ENCODE measurements around the gene TJAP1. TPM values are rescaled to one million over a fixed set of nuclear protein-coding genes. Genes with fewer than 3 reads are reported as not detected.
"Not testable (repeated sequence)": the region's sequence is repeated elsewhere in the genome, so short reads cannot be mapped to it uniquely, and the experiment has no call there.

Gene TJAP1
- total RNA-seq, 2 experiments from 2014 or later, result 23.0 to 24.6 TPM

DNA sequence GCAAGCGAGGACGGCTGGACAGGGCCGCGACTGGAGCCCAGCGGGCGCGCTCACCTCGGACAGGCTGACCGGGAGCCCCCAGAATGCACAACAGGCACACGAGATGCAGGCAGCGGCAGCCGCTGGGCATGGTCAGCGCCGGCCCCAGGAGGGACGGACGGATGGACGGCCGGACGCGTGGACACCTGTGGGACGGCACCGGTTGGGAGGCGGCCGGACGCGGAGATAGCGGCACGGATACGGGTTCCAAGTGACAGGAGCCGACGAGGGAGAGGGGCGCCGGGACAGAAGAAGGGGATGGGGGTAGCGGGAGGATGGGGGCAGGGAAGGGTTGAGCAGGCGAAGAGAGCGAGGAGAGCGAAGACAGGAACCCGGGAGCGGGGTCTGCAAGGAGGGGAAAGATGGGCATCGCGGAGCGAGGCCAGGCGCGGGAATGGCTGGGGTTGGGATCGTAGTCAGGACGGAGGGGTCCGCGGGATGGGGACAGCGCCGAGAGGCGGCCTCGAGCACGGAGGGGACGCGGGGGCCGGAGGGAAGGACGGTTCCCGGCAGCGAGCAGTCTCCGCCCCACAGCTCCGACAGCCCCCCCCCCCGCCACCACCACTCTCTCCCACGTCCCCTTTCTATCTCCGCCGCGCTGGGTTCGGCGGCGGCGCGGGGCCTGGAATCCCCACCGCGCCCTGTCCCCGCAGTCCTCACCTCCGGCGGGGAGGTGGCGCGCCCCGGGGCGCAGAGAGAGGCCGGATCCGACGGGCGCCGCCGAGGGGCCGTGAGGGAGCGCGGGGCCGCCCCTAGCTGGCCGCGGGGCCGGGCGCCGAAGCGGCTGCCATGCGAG is 22.5 kb upstream of the TJAP1 start:
- Mint-ChIP-seq H3K4me3 (peak overlapping the region; percentile 74), H3K4me1 (ENCODE audit: low read depth) (peaks cover 8% of the 10 kb centered on the region), H3K36me3 (ENCODE audit: low read depth) (no peaks in the 10 kb centered on the region), H3K27ac (no peak overlapping the region), H3K9me3 (no peaks in the 10 kb centered on the region), H3K27me3 (ENCODE audit: low read depth) (peaks cover 4% of the 10 kb centered on the region)
- CTCF ChIA-PET, result interaction anchor here (0.7 to 9.7 kb wide), 5 partner anchors 14 to 53 kb away, joined by 3 to 69 read pairs (median 3); partner anchors contain the start of gene LRRC73
- peak; percentile 27 for DNase-seq
- intact Hi-C loops (cut with micrococcal nuclease), result loop anchor here (1.0 to 2.0 kb wide), 3 partner anchors 22 to 51 kb away; partner anchors contain the start of gene TJAP1

DNA sequence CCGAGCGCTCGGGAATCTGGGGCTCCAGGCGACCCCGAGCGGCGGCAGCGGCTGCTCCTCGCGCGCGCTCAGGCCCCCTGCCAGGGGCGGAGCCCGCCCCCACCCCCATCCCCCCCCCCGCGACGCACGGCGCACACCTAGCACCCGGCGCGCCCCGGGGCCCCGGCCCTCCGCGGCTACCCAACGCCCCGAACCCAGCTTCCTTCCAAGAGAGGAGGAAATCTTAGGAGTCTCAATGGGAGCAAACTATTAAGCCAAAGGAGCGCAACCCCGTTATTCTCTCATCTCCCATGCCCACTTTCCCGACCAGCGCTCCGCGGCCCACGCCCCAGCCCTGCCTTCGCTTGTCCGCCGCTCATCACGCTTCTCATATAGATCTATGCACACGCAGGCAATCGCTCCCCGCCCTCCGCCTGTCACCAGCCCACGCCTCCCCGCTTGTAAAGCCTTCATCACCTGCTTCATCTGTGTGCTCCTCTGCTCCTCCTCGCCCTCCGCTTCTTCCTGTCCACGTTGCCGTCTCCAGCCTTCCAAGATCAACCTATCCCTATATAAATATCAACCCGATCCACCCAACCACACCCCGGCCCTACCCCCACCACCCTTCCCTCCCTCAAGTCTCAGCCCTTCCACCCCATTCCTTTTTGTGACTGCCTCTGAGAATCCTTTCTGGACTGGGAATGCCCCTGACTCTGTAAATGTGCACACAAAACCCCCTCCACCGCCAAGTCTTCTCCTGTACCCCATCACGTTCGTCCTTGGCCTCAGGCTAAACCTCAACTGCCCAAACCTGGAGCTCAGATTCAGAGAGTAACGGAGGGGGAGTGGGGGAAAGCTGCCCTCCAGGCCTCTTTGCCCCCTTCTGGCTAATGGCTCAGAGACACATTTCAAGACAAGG is 21.6 kb upstream of the TJAP1 start, which contains the start of gene DLK2:
Gene DLK2, minus strand, starts transcription at position 18 of the 898 bp plus-strand sequence. CDS start 723 bp downstream, outside the sequence.
- H3K4me3 Mint-ChIP-seq, result peak within 1 kb of the TSS; percentile 89
- H3K27ac Mint-ChIP-seq, result no peak within 1 kb of the TSS
- H3K27me3 Mint-ChIP-seq (ENCODE audit: low read depth), result peaks cover 4% of the 10 kb centered on the region
- peaks cover 8% of the 10 kb centered on the region for H3K4me1 Mint-ChIP-seq (ENCODE audit: low read depth)
- peak; percentile 57 for DNase-seq
- no peaks in the 10 kb centered on the region for H3K36me3 Mint-ChIP-seq (ENCODE audit: low read depth)
- CTCF ChIA-PET, result interaction anchor here (0.7 to 9.7 kb wide), 2 partner anchors 16 to 52 kb away, joined by 3 to 69 read pairs; partner anchors contain the start of gene LRRC73
- no peaks in the 10 kb centered on the region for H3K9me3 Mint-ChIP-seq
- intact Hi-C loops (cut with micrococcal nuclease), result loop anchor here (1.0 to 2.0 kb wide), 3 partner anchors 22 to 51 kb away; partner anchors contain the start of gene TJAP1

DNA sequence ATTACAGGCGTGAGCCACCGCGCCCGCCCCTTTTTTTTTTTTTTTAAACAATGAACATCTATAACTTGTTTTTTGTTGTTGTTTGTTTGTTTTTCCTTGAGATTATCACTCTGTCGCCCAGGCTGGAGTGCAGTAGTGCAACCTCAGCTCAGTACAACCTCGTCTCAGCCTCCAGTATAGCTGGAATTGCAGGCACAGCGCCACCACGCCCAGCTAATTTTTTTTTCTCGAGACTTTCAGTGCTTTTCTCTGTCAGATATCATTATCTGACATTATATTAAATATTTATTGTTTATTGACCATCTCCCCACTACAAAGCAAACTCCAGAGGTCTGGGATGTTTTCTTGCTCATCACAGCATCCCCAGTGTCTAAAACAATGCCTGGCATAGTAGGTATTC is 19.7 kb upstream of the TJAP1 start:
- Mint-ChIP-seq H3K4me3 (no peak overlapping the region), H3K9me3 (no peaks in the 10 kb centered on the region), H3K36me3 (ENCODE audit: low read depth) (no peaks in the 10 kb centered on the region), H3K27ac (no peak overlapping the region), H3K4me1 (ENCODE audit: low read depth) (peaks cover 8% of the 10 kb centered on the region), H3K27me3 (ENCODE audit: low read depth) (peaks cover 11% of the 10 kb centered on the region)
- no peak for DNase-seq
- CTCF ChIA-PET, result interaction anchor here (1.2 to 9.7 kb wide), 2 partner anchors 12 to 50 kb away, joined by 3 to 69 read pairs; partner anchors contain the start of gene LRRC73
- intact Hi-C loops (cut with micrococcal nuclease), result no loop called here

DNA sequence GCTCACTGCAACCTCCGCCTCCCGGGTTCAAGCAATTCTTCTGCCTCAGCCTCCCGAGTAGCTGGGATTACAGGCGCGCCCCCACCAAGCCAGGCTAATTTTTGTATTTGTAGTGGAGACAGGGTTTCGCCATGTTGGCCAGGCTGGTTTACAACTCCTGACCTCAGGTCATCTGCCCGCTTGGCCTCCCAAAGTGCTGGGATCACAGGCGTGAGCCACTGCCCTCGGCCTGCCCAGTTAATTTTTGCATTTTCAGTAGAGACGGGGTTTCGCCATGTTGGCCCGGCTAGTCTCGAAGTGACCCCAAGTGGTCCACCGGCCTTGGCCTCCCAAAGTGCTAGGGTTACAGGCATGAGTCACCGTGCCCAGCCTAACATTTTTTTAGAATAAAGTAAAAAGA is 19.2 kb upstream of the TJAP1 start:
- H3K4me1 Mint-ChIP-seq (ENCODE audit: low read depth); intact Hi-C loops (cut with micrococcal nuclease); H3K9me3 Mint-ChIP-seq; H3K4me3 Mint-ChIP-seq; DNase-seq; H3K36me3 Mint-ChIP-seq (ENCODE audit: low read depth); H3K27ac Mint-ChIP-seq: not testable (repeated sequence)
- CTCF ChIA-PET, result interaction anchor here (9.7 kb wide), 1 partner anchor 50 kb away, joined by 69 read pairs; the partner anchor contains the start of gene LRRC73
- peaks cover 13% of the 10 kb centered on the region for H3K27me3 Mint-ChIP-seq (ENCODE audit: low read depth)

DNA sequence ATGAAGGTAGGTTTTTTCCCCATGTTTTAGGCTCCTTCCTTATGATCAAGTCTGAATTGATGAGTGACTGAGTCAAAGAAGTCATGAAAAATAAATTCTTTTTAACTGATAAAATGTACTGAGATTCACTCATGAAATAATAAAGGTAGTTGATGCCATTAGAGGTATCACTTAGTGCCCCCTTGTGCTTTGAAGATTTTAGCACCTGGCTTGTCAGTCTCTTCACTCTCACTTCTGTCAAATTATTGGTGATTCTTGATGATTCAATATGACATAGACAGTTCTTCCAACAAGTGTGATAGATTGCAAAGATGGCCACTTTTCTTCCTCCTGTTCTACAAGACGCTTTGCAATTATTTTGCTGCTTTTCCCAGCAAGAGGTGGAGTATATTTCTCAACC is 17.8 kb upstream of the TJAP1 start:
- DNase-seq, result no peak
- Mint-ChIP-seq H3K9me3 (no peaks in the 10 kb centered on the region), H3K4me1 (ENCODE audit: low read depth) (peaks cover 8% of the 10 kb centered on the region), H3K27ac (no peak overlapping the region), H3K4me3 (no peak overlapping the region), H3K36me3 (ENCODE audit: low read depth) (no peaks in the 10 kb centered on the region), H3K27me3 (ENCODE audit: low read depth) (peaks cover 16% of the 10 kb centered on the region)
- CTCF ChIA-PET, result interaction anchor here (1.2 to 9.7 kb wide), 3 partner anchors 34 to 48 kb away, joined by 3 to 69 read pairs (median 6); partner anchors contain the start of gene LRRC73
- intact Hi-C loops (cut with micrococcal nuclease), result no loop called here

DNA sequence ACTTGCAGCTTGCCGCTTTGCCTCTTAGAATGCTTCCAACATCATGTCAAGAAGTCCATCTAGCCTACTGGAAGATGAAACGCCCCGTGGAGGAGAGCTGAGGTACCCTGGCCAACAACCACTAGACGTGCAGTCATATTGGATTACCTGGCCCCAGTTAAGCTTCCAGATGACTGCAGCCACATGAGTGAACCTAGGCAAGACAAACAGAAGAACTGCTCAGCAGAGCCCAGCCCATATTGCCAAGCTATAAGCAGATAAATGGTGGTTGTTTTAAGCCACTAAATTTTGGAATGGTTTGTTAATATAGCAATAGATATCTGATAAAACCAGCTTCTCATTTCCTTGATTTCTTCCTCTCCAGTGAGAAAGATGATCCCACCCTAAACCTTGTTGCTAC is 17.3 kb upstream of the TJAP1 start:
- H3K4me3 Mint-ChIP-seq, result no peak overlapping the region
- H3K9me3 Mint-ChIP-seq, result no peaks in the 10 kb centered on the region
- no peak overlapping the region for H3K27ac Mint-ChIP-seq
- no peaks in the 10 kb centered on the region for H3K36me3 Mint-ChIP-seq (ENCODE audit: low read depth)
- CTCF ChIA-PET, result interaction anchor here (1.2 to 9.7 kb wide), 3 partner anchors 34 to 48 kb away, joined by 3 to 69 read pairs (median 6); partner anchors contain the start of gene LRRC73
- intact Hi-C loops (cut with micrococcal nuclease), result no loop called here
- H3K4me1 Mint-ChIP-seq (ENCODE audit: low read depth), result peaks cover 8% of the 10 kb centered on the region
- DNase-seq, result no peak
- H3K27me3 Mint-ChIP-seq (ENCODE audit: low read depth), result peaks cover 16% of the 10 kb centered on the region

DNA sequence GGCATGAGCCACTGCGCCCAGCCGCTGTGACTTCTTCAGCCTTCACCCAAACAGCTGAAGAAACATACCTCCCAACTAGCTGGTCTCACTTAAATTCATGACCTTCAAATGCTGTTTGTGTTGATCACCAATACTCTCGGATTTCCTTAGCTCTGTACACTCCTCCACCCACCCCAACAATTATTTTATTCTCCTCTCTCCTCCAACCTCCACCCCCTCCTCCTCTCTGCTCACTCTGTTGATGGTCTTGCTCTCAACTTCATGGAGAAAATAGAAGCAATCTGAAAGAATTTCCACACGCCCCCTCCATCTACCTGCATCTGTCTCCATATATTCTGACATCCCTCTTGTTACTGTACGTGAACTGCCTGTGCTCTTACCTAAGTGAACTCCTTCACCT is 15.4 kb upstream of the TJAP1 start:
- Mint-ChIP-seq H3K9me3 (no peaks in the 10 kb centered on the region), H3K36me3 (ENCODE audit: low read depth) (no peaks in the 10 kb centered on the region), H3K4me3 (no peak overlapping the region), H3K27ac (no peak overlapping the region), H3K27me3 (ENCODE audit: low read depth) (peaks cover 15% of the 10 kb centered on the region), H3K4me1 (ENCODE audit: low read depth) (no peaks in the 10 kb centered on the region)
- no peak for DNase-seq
- CTCF ChIA-PET, result interaction anchor here (1.0 to 1.4 kb wide), 2 partner anchors 11 to 44 kb away, joined by 3 to 4 read pairs; no protein-coding TSS in a partner anchor
- intact Hi-C loops (cut with micrococcal nuclease), result no loop called here

DNA sequence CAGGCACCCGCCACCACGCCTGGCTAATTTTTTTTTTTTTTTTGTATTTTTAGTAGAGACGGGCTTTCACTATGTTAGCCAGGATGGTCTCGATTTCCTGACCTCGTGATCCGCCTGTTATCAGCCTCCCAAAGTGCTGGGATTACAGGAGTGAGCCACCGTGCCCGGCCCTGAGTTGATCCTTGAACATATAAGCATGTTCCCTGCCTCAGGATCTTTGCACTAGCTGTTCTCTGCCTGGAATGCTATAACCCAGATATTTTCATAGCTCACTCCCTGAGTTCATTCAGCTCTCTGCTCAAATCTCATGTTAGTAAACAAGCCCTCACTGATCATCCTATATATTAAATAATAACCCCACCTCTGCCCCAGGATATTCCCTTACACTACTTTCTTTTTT is 13.0 kb upstream of the TJAP1 start:
- CTCF ChIA-PET, result interaction anchor here (0.5 kb wide), 1 partner anchor 90 kb away, joined by 3 read pairs; no protein-coding TSS in a partner anchor
- Mint-ChIP-seq H3K36me3 (ENCODE audit: low read depth) (no peaks in the 10 kb centered on the region), H3K4me3 (no peak overlapping the region), H3K27ac (no peak overlapping the region), H3K4me1 (ENCODE audit: low read depth) (no peaks in the 10 kb centered on the region), H3K27me3 (ENCODE audit: low read depth) (peaks cover 14% of the 10 kb centered on the region), H3K9me3 (no peaks in the 10 kb centered on the region)
- DNase-seq, result no peak
- intact Hi-C loops (cut with micrococcal nuclease), result no loop called here

DNA sequence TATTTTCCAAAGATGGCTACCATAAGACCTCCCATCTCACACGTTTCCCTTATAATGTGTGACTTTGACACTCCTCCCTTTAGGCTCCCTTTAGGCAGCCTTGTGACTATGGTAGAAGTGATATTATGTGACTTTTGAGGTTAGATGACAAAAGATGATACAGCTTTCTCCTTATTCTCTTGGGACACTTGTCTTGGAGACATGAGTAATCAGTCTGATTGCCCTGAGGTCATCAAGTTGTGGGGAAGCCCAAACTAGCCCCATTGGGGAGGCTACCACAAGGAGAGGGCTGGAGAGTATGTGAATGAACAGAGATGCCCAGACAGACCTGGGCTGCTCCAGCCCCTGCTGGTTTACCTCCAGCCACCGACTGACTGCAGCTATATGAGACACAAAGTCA is 11.4 kb upstream of the TJAP1 start:
- no peak overlapping the region for H3K27ac Mint-ChIP-seq
- DNase-seq, result no peak
- no peaks in the 10 kb centered on the region for H3K4me1 Mint-ChIP-seq (ENCODE audit: low read depth)
- H3K27me3 Mint-ChIP-seq (ENCODE audit: low read depth), result peaks cover 14% of the 10 kb centered on the region
- CTCF ChIA-PET, result no interaction called here
- H3K9me3 Mint-ChIP-seq, result no peaks in the 10 kb centered on the region
- H3K4me3 Mint-ChIP-seq, result no peak overlapping the region
- H3K36me3 Mint-ChIP-seq (ENCODE audit: low read depth), result no peaks in the 10 kb centered on the region
- intact Hi-C loops (cut with micrococcal nuclease), result no loop called here

DNA sequence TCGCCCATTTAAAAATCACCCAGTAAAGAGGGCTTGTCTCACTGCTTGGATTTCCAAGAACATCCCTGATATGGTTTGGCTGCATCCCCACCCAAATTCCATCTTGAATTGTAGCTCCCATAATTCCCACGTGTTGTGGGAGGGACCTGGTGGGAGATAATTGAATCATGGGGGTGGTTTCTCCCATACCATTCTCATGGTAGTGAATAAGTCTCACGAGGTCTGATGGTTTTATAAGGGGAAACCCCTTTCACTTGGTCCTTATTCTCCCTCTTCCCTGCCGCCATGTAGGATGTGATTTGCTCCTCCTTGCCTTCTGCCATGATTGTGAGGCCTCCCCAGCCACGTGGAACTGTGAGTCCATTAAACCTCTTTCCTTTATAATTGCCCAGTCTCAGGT is 10.1 kb upstream of the TJAP1 start:
- H3K36me3 Mint-ChIP-seq (ENCODE audit: low read depth); H3K9me3 Mint-ChIP-seq; CTCF ChIA-PET; intact Hi-C loops (cut with micrococcal nuclease); DNase-seq; H3K4me3 Mint-ChIP-seq; H3K27ac Mint-ChIP-seq; H3K4me1 Mint-ChIP-seq (ENCODE audit: low read depth); H3K27me3 Mint-ChIP-seq (ENCODE audit: low read depth): not testable (repeated sequence)

DNA sequence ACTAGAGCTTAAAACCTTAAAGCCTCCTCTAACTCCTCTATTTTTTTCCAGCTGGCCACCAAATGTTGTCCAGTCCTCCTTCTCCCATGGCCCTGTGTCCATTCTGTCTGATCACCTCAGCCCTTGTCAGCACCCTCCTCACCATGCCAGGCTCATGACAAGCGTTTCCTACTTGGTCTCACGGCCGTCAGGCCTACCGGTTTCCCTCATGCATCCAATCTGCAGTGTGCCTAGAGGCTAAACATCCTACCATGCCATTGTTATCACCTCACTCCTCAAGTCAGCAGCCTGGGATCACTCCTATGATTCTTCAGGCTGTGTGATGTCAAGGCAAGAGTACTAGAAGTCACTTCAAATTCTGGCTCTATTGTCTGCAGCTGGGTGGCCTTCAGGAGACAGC is 9.6 kb upstream of the TJAP1 start:
- peaks cover 7% of the 10 kb centered on the region for H3K27me3 Mint-ChIP-seq (ENCODE audit: low read depth)
- intact Hi-C loops (cut with micrococcal nuclease), result no loop called here
- CTCF ChIA-PET, result no interaction called here
- no peak overlapping the region for H3K27ac Mint-ChIP-seq
- H3K36me3 Mint-ChIP-seq (ENCODE audit: low read depth), result no peaks in the 10 kb centered on the region
- DNase-seq, result no peak
- H3K4me1 Mint-ChIP-seq (ENCODE audit: low read depth), result no peaks in the 10 kb centered on the region
- no peaks in the 10 kb centered on the region for H3K9me3 Mint-ChIP-seq
- no peak overlapping the region for H3K4me3 Mint-ChIP-seq

DNA sequence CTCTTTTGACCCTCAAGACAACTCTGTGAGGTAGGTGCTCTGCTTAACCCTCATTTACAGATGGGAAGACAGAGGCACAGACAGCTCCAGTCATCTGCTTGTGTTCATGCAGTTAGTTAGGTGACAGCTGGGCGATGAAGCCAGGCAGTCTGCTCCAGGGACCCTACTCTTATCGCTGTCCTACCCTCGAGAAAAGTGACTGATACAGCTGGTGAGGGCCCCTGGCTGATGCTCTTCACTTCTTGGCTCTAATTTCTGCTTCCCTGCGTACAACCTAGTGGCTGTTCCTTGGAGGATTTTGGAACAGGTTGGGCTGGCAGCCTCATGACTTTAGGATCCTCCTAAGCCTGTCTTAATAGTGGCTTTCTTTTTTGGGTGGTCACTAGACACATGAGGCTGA is 9.1 kb upstream of the TJAP1 start:
- H3K27me3 Mint-ChIP-seq (ENCODE audit: low read depth), result peaks cover 4% of the 10 kb centered on the region
- H3K36me3 Mint-ChIP-seq (ENCODE audit: low read depth), result no peaks in the 10 kb centered on the region
- no peak for DNase-seq
- CTCF ChIA-PET, result no interaction called here
- H3K27ac Mint-ChIP-seq, result no peak overlapping the region
- no peak overlapping the region for H3K4me3 Mint-ChIP-seq
- intact Hi-C loops (cut with micrococcal nuclease), result no loop called here
- H3K4me1 Mint-ChIP-seq (ENCODE audit: low read depth), result no peaks in the 10 kb centered on the region
- H3K9me3 Mint-ChIP-seq, result no peaks in the 10 kb centered on the region
